Esophagus muscularis mucosa (tissue), 4 donors: Measurements from ENCODE around the gene TIGD1.

Source experiments
- CTCF ChIP-seq, 3 experiments: fragments of 200-600 bp in 2 of 3; fragments of 450-650 bp in 1 of 3; sonication (generic) in 2 of 3; IDR thresholded peaks; one replicate each; pipeline ENCODE4 v1.5.1; 2017 to 2019; ENCODE audit warnings: antibody characterized with exemption in 3 of 3, mild to moderate bottlenecking in 2 of 3, moderate library complexity in 1 of 3
- EP300 ChIP-seq: sonication (generic); formaldehyde crosslinking; IDR thresholded peaks from one replicate; pipeline ENCODE4 v1.6.1; 2017; ENCODE audit warnings: antibody characterized with exemption
- POLR2A ChIP-seq: fragments of 450-650 bp; IDR thresholded peaks from one replicate; pipeline ENCODE4 v1.6.1; 2017; ENCODE audit warnings: antibody characterized with exemption, moderate library complexity, mild to moderate bottlenecking, low read depth
- POLR2AphosphoS5 ChIP-seq, 2 donors: sonication (generic); formaldehyde crosslinking; IDR thresholded peaks; one replicate each; pipeline ENCODE4 v1.6.1; 2017; ENCODE audit warnings: antibody characterized with exemption in 2 of 2

DNA sequence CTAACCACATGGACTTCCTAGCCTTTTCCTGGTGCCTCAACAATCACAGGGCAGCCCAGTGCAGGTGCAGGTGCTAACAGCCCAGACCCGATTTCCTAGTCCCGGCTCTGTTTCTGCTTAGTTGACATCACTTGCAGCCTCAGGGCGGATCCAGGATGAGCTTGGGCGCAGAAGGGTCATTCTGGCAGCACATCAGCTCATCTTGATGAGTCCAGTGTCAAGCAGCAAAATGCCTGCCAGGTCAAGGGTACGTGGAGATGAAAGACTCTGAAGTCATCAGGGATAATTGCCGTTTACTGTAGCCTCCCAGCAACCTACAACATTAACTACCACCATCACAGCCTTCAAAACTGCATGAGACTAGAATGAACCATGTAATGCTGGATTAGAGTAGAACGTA is 43.6 kb upstream of the TIGD1 start:
- no peak for TF ChIP-seq POLR2A
- TF ChIP-seq POLR2AphosphoS5 (IDR thresholded peaks at IDR 0.05), result no peak
- no peak for TF ChIP-seq CTCF (IDR thresholded peaks at IDR 0.05)
- TF ChIP-seq EP300, result no peak
